MM.1S (cell line): ENCODE measurements around the gene ECT2L.

Experiments
- DNase-seq: peaks from one replicate; pipeline ENCODE4 v3.0.0-alpha.2; 2015
- H2AFZ ChIP-seq: fragments of 300-600 bp; sonication (generic); 2 replicates; pipeline ENCODE4 v1.6.0; 2016; ENCODE audit warnings: antibody characterized with exemption, low read length
- H3F3A ChIP-seq: fragments of 300-600 bp; sonication (generic); 2 replicates; pipeline ENCODE4 v1.6.1; 2016; ENCODE audit warnings: mild to moderate bottlenecking, antibody characterized with exemption, low read length, moderate library complexity, mixed read lengths; ENCODE audit not compliant: insufficient read depth
- H3K27ac ChIP-seq: fragments of 300-600 bp; sonication (generic); 2 replicates; pipeline ENCODE4 v1.5.1; 2016; ENCODE audit warnings: mild to moderate bottlenecking, low read length
- H3K27me3 ChIP-seq: fragments of 300-600 bp; sonication (generic); replicated peaks from 2 replicates; pipeline ENCODE4 v1.6.0; 2016; ENCODE audit warnings: low read length; ENCODE audit not compliant: insufficient read depth
- H3K36me3 ChIP-seq: fragments of 300-600 bp; sonication (generic); replicated peaks from 2 replicates; pipeline ENCODE4 v1.6.1; 2016; ENCODE audit warnings: mild to moderate bottlenecking, low read length, mixed read lengths; ENCODE audit not compliant: insufficient read depth
- H3K4me1 ChIP-seq: fragments of 300-600 bp; sonication (generic); 2 replicates; pipeline ENCODE4 v1.6.1; 2016; ENCODE audit warnings: low read length, mixed read lengths
- H3K4me2 ChIP-seq: fragments of 300-600 bp; sonication (generic); 2 replicates; pipeline ENCODE4 v1.6.0; 2016; ENCODE audit warnings: low read depth, low read length
- H3K4me3 ChIP-seq: fragments of 300-600 bp; sonication (generic); 2 replicates; pipeline ENCODE4 v1.5.1; 2016; ENCODE audit warnings: low read length, mixed read lengths
- H3K79me2 ChIP-seq: fragments of 300-600 bp; sonication (generic); 2 replicates; pipeline ENCODE4 v1.6.1; 2016; ENCODE audit warnings: mixed run types, low read length, mixed read lengths
- H3K9ac ChIP-seq: fragments of 300-600 bp; sonication (generic); 2 replicates; pipeline ENCODE4 v1.6.1; 2016; ENCODE audit warnings: low read length, mixed read lengths
- H3K9me2 ChIP-seq: fragments of 300-600 bp; sonication (generic); replicated peaks from 2 replicates; pipeline ENCODE4 v1.6.1; 2016; ENCODE audit warnings: mild to moderate bottlenecking, low read length, mixed read lengths; ENCODE audit not compliant: insufficient read depth
- H3K9me3 ChIP-seq: fragments of 300-600 bp; sonication (generic); replicated peaks from 2 replicates; pipeline ENCODE4 v1.6.1; 2016; ENCODE audit warnings: mild to moderate bottlenecking, low read length, mixed read lengths; ENCODE audit not compliant: insufficient read depth
- H4K20me1 ChIP-seq: fragments of 300-600 bp; sonication (generic); 2 replicates; pipeline ENCODE4 v1.6.1; 2016; ENCODE audit warnings: mild to moderate bottlenecking, low read length, moderate library complexity, mixed read lengths; ENCODE audit not compliant: insufficient read depth
- CTCF ChIP-seq: fragments of 300-600 bp; sonication (generic); IDR thresholded peaks from 2 replicates; pipeline ENCODE4 v1.5.1; 2016; ENCODE audit warnings: antibody characterized with exemption, low read length, mixed read lengths
- EZH2 ChIP-seq: fragments of 300-600 bp; sonication (generic); optimal IDR thresholded peaks from 2 replicates; pipeline ENCODE3; 2017; ENCODE audit warnings: low read depth, mild to moderate bottlenecking, antibody characterized with exemption, low read length, mixed read lengths
- EZH2phosphoT487 ChIP-seq: fragments of 300-600 bp; sonication (generic); IDR thresholded peaks from 2 replicates; pipeline ENCODE4 v1.6.1; 2018; ENCODE audit warnings: antibody characterized with exemption, low read length

Gene ECT2L

DNA sequence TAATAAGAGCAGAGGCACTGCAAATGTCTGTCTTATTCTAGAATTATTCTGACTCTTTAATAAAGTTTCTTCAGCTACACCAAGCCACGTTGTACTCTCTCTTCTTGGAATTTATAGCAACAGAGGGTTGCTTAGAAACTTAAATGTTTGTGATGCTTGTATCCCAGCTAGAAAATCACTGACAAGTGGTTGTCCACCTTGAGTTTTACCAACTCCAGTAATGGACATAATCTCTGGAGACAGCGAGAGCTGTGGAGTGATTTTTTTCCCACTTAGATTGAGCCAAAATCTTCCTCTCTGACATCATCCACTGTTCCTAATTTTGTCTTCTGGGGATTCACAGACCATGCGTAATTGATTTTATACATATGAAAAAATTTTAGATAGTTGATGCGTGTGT lies 8.0 kb downstream of the ECT2L start:
- no peak overlapping the region for H3K9ac ChIP-seq
- no peaks in the 10 kb centered on the region for H3K27me3 ChIP-seq
- no peaks in the 10 kb centered on the region for H3K9me3 ChIP-seq
- no peak overlapping the region for H3K4me2 ChIP-seq
- H4K20me1 ChIP-seq = no peaks in the 10 kb centered on the region
- H2AFZ ChIP-seq = no peak overlapping the region
- H3K4me1 ChIP-seq = no peaks in the 10 kb centered on the region
- TF ChIP-seq EZH2phosphoT487 = no peak
- no peak for TF ChIP-seq EZH2
- TF ChIP-seq CTCF = no peak
- H3K27ac ChIP-seq = no peak overlapping the region
- no peaks in the 10 kb centered on the region for H3F3A ChIP-seq
- no peaks in the 10 kb centered on the region for H3K9me2 ChIP-seq
- no peaks in the 10 kb centered on the region for H3K79me2 ChIP-seq
- DNase-seq = no peak
- H3K4me3 ChIP-seq = no peak overlapping the region
- H3K36me3 ChIP-seq = no peaks in the 10 kb centered on the region

DNA sequence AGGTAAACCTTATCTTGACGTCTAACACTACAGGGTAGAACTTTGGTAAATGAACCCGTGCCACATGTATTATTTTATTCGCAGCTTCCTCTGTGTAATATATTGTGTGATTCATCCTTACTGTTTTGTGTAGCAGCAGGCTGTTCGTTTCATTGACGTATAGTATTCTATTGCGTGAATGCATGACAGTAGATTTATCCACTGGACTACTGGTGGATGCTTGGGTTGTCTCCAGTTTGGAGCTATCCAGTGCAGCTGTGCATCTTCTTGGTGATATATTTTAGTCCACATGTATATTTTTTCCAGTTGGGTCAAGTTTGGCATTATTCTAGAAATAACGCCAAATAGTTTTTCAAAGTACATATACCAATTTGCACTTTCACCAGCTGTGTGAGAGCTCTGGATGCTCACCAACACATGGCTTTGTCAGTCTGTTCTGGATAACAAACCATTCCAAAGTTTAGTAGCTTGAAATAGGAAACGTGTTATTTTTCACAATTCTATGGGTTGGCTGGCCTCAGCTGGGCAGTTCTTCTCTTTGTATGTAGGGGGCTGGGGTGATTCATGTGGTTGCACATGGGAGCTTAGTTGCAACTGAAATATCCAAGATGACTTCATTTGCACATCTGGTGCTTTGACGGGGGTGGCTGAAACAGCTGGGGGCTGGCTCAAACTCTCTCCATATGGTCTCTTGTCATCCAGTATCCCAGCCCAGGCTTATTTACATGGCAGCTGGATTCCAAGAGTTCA lies 9.3 kb downstream of the ECT2L start:
- H2AFZ ChIP-seq = no peak overlapping the region
- no peak overlapping the region for H3K27ac ChIP-seq
- H3K9ac ChIP-seq = no peak overlapping the region
- no peak overlapping the region for H3K4me2 ChIP-seq
- no peaks in the 10 kb centered on the region for H3K4me1 ChIP-seq
- no peaks in the 10 kb centered on the region for H3K36me3 ChIP-seq
- DNase-seq = no peak
- no peaks in the 10 kb centered on the region for H3K9me3 ChIP-seq
- TF ChIP-seq EZH2 (no peak), CTCF (no peak), EZH2phosphoT487 (no peak)
- H3K79me2 ChIP-seq = no peaks in the 10 kb centered on the region
- no peaks in the 10 kb centered on the region for H3K9me2 ChIP-seq
- no peaks in the 10 kb centered on the region for H3K27me3 ChIP-seq
- no peak overlapping the region for H3K4me3 ChIP-seq
- H3F3A ChIP-seq = no peaks in the 10 kb centered on the region
- H4K20me1 ChIP-seq = no peaks in the 10 kb centered on the region

DNA sequence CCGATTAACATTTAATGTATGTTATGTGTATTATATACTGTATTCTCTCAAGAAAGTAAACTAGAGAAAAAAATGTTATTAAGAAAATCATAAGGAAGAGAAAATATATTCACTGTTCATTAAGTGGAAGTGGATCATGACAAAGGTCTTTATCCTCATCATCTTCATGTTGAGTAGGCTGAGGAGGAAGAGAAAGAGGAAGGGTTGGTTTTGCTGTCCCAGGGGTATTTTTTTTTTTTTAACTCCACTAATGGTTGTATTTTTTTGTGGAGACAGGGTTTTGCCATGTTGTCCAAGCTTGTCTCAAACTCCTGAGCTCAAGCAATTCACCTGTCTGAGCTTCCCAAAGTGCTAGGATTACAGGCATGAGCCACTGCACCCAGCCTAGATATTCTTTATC lies 11.0 kb downstream of the ECT2L start:
- no peaks in the 10 kb centered on the region for H3K79me2 ChIP-seq
- no peak overlapping the region for H3K4me3 ChIP-seq
- no peaks in the 10 kb centered on the region for H3K9me3 ChIP-seq
- no peak for TF ChIP-seq EZH2phosphoT487
- no peak for TF ChIP-seq EZH2
- no peak for TF ChIP-seq CTCF
- no peaks in the 10 kb centered on the region for H3F3A ChIP-seq
- no peak overlapping the region for H2AFZ ChIP-seq
- H3K4me2 ChIP-seq = no peak overlapping the region
- no peaks in the 10 kb centered on the region for H3K9me2 ChIP-seq
- H3K27ac ChIP-seq = no peak overlapping the region
- no peaks in the 10 kb centered on the region for H3K36me3 ChIP-seq
- H4K20me1 ChIP-seq = no peaks in the 10 kb centered on the region
- H3K27me3 ChIP-seq = no peaks in the 10 kb centered on the region
- H3K4me1 ChIP-seq = no peaks in the 10 kb centered on the region
- no peak overlapping the region for H3K9ac ChIP-seq
- no peak for DNase-seq
